GM23338 (cell line): ENCODE results near the gene MAPKAPK3. TPM values are rescaled to one million over a fixed set of nuclear protein-coding genes. Genes with fewer than 3 reads are reported as not detected.

Source experiments
- ATAC-seq: fragments of 200-7000 bp; cut with Tn5 transposase; 3 replicates; pipeline ENCODE4 v1.9.1; 2020
- DNase-seq: peaks from one replicate; pipeline ENCODE4 v3.0.0-alpha.2; 2015; ENCODE audit warnings: low spot score
- H2AFZ ChIP-seq: fragments of 200-600 bp; sonication (generic); 2 replicates; pipeline ENCODE4 v1.8.0; 2016; ENCODE audit warnings: antibody characterized with exemption, mild to moderate bottlenecking, moderate library complexity
- H3F3A ChIP-seq: fragments of 200-600 bp; sonication (generic); replicated peaks from 2 replicates; pipeline ENCODE4 v1.8.0; 2017; ENCODE audit warnings: antibody characterized with exemption, mixed run types, low read depth
- H3K27ac ChIP-seq: fragments of 200-600 bp; sonication (generic); 2 replicates; pipeline ENCODE4 v1.6.1; 2016; ENCODE audit warnings: low read depth
- H3K27me3 ChIP-seq: fragments of 200-600 bp; sonication (generic); 2 replicates; pipeline ENCODE4 v1.8.0; 2016; ENCODE audit warnings: mild to moderate bottlenecking, mixed run types, moderate library complexity; ENCODE audit not compliant: insufficient read depth
- H3K36me3 ChIP-seq: fragments of 200-600 bp; sonication (generic); 2 replicates; pipeline ENCODE4 v1.8.0; 2016; ENCODE audit warnings: mild to moderate bottlenecking; ENCODE audit not compliant: insufficient read depth
- H3K4me1 ChIP-seq: fragments of 200-600 bp; sonication (generic); 2 replicates; pipeline ENCODE4 v1.8.0; 2016; ENCODE audit warnings: mild to moderate bottlenecking, moderate library complexity; ENCODE audit not compliant: insufficient read depth
- H3K4me2 ChIP-seq: fragments of 200-600 bp; sonication (generic); 2 replicates; pipeline ENCODE4 v1.7.1; 2017; ENCODE audit warnings: mixed run types
- H3K4me3 ChIP-seq: fragments of 200-600 bp; sonication (generic); 2 replicates; pipeline ENCODE4 v1.6.1; 2016; ENCODE audit warnings: mixed run types
- H3K79me2 ChIP-seq: fragments of 200-600 bp; sonication (generic); replicated peaks from 2 replicates; pipeline ENCODE4 v1.8.0; 2017; ENCODE audit warnings: mild to moderate bottlenecking; ENCODE audit not compliant: insufficient read depth
- H3K9me2 ChIP-seq: fragments of 200-600 bp; sonication (generic); 2 replicates; pipeline ENCODE4 v1.8.0; 2017; ENCODE audit not compliant: insufficient read depth
- H4K20me1 ChIP-seq: fragments of 200-600 bp; sonication (generic); replicated peaks from 2 replicates; pipeline ENCODE4 v1.8.0; 2017; ENCODE audit warnings: mild to moderate bottlenecking; ENCODE audit not compliant: insufficient read depth
- H3K27ac Mint-ChIP-seq: 2 replicates; pipeline ENCODE4 v1.8.0; 2020; ENCODE audit warnings: inconsistent platforms, mild to moderate bottlenecking, moderate library complexity, mixed read lengths
- H3K27me3 Mint-ChIP-seq: 3 replicates; pipeline ENCODE4 v1.8.0; 2022; ENCODE audit warnings: low read depth, mild to moderate bottlenecking, moderate library complexity, mixed read lengths, inconsistent platforms; ENCODE audit not compliant: insufficient read depth, poor library complexity
- H3K36me3 Mint-ChIP-seq: 3 replicates; pipeline ENCODE4 v1.8.0; 2021; ENCODE audit warnings: low read depth, mild to moderate bottlenecking, inconsistent platforms, moderate library complexity, mixed read lengths
- H3K4me1 Mint-ChIP-seq: 3 replicates; pipeline ENCODE4 v1.8.0; 2020; ENCODE audit warnings: mild to moderate bottlenecking, inconsistent platforms, mixed read lengths
- H3K4me3 Mint-ChIP-seq: 3 replicates; pipeline ENCODE4 v1.8.0; 2021; ENCODE audit warnings: moderate library complexity, mild to moderate bottlenecking, inconsistent platforms, mixed read lengths
- H3K9me3 Mint-ChIP-seq: 3 replicates; pipeline ENCODE4 v1.8.0; 2020; ENCODE audit warnings: moderate library complexity, mild to moderate bottlenecking, inconsistent platforms, mixed read lengths
- CREB1 ChIP-seq: fragments of 250-450 bp; sonication (Bioruptor Pico); IDR thresholded peaks from 2 replicates; pipeline ENCODE4 v1.5.0; 2020; ENCODE audit warnings: low read depth, mild to moderate bottlenecking, moderate library complexity
- CTCF ChIP-seq, 2 experiments: fragments of 200-600 bp in 1 of 2; sonication (generic) in 1 of 2; conservative IDR thresholded peaks; 2 replicates each; pipeline versions ENCODE4 v1.5.1 to v1.6.1; 2016 to 2017; ENCODE audit warnings: antibody characterized with exemption in 2 of 2, low read depth in 2 of 2, mild to moderate bottlenecking in 2 of 2, moderate library complexity in 1 of 2
- EZH2 ChIP-seq: fragments of 200-600 bp; sonication (generic); IDR thresholded peaks from one replicate; pipeline ENCODE4 v1.8.0; 2017; ENCODE audit warnings: antibody characterized with exemption, mild to moderate bottlenecking, low read depth; ENCODE audit not compliant: unreplicated experiment
- NANOG ChIP-seq: IDR thresholded peaks from 2 replicates; pipeline ENCODE4 v1.6.1; 2016; ENCODE audit warnings: antibody characterized with exemption, borderline replicate concordance
- REST ChIP-seq: IDR thresholded peaks from one replicate; pipeline ENCODE4 v1.6.1; 2018; ENCODE audit warnings: antibody characterized with exemption; ENCODE audit not compliant: unreplicated experiment
- ZNF114 ChIP-seq: fragments of 250-450 bp; sonication (Bioruptor Pico); IDR thresholded peaks from 2 replicates; pipeline ENCODE4 v1.5.0; 2020; ENCODE audit warnings: mild to moderate bottlenecking, moderate library complexity
- ZNF331 ChIP-seq: fragments of 250-450 bp; sonication (Bioruptor Pico); IDR thresholded peaks from 2 replicates; pipeline ENCODE4 v1.5.0; 2020; ENCODE audit warnings: low read depth, mild to moderate bottlenecking, moderate library complexity
- ZNF462 ChIP-seq: fragments of 250-450 bp; sonication (Bioruptor Pico); IDR thresholded peaks from 2 replicates; pipeline ENCODE4 v1.5.0; 2020; ENCODE audit warnings: mild to moderate bottlenecking, moderate library complexity
- polyA plus RNA-seq: library from polyadenylated mRNA; unstranded; fragments of >200 nt; fragmentation: Nextera tagmentation; extraction: Ambion mirVana; gene quantifications from 2 replicates; pipeline ENCODE4 v1.2.1, GENCODE V29; 2016
- total RNA-seq: library from RNA; depleted of rRNA; stranded (reverse); fragments of >200 nt; shearing (Covaris generic); gene quantifications from 2 replicates; pipeline ENCODE4 v1.2.3, GENCODE V29; 2014
- TF ChIP-seq, protein P1 (sequence below): IDR thresholded peaks from 2 replicates; pipeline ENCODE4 v1.6.1; 2016; ENCODE audit warnings: antibody characterized with exemption

The MAPKAPK3 gene
- total and polyA plus RNA-seq, 2 experiments from 2014 or later: 16.5 to 51.1 TPM

- peaks cover 17% of the 10 kb centered on the region for H3F3A ChIP-seq
- H3K4me1 Mint-ChIP-seq: peaks cover 9% of the 10 kb centered on the region; the same call in 2 of the 3 replicates
- no peak overlapping the region for H2AFZ ChIP-seq
Observed at GRCh38 chr3:50571486-50571885, 45.5 kb upstream of the MAPKAPK3 start.

More at GRCh38 chr3:50571486-50571885, 45.5 kb upstream of the MAPKAPK3 start:
- DNase-seq (no peak), ATAC-seq (no peak)
- no peaks in the 10 kb centered on the region for H3K9me2 ChIP-seq
- TF ChIP-seq ZNF462 (CRISPR knock-in tag) (no peak), NANOG (no peak), ZNF331 (CRISPR knock-in tag) (no peak), ZNF114 (CRISPR knock-in tag) (no peak), REST (no peak), EZH2 (no peak), CREB1 (CRISPR knock-in tag) (no peak), CTCF (conservative IDR thresholded peaks at IDR 0.05; ENCODE audit: low read depth in 2 of 2) (no peak)
- TF ChIP-seq, protein P1, sequence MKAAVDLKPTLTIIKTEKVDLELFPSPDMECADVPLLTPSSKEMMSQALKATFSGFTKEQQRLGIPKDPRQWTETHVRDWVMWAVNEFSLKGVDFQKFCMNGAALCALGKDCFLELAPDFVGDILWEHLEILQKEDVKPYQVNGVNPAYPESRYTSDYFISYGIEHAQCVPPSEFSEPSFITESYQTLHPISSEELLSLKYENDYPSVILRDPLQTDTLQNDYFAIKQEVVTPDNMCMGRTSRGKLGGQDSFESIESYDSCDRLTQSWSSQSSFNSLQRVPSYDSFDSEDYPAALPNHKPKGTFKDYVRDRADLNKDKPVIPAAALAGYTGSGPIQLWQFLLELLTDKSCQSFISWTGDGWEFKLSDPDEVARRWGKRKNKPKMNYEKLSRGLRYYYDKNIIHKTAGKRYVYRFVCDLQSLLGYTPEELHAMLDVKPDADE: no peak
- H3K36me3 ChIP-seq: no peaks in the 10 kb centered on the region
- Mint-ChIP-seq H3K4me3 (no peak overlapping the region), H3K36me3 (no peaks in the 10 kb centered on the region), H3K9me3 (no peaks in the 10 kb centered on the region), H3K27me3 (peaks cover 9% of the 10 kb centered on the region), H3K27ac (no peak overlapping the region)
- H4K20me1 ChIP-seq: no peaks in the 10 kb centered on the region
- no peak overlapping the region for H3K4me3 ChIP-seq
- H3K27me3 ChIP-seq: peaks cover 8% of the 10 kb centered on the region; the same call in 1 of the 2 replicates
- H3K4me2 ChIP-seq: no peak overlapping the region
- peaks cover 7% of the 10 kb centered on the region; the same call in 1 of the 2 replicates for H3K79me2 ChIP-seq
- H3K27ac ChIP-seq: no peak overlapping the region
- H3K4me1 ChIP-seq: no peaks in the 10 kb centered on the region; the same call in 1 of the 2 replicates
